ENCODE measurements around the gene RTL1.

RTL1 gene

DNA sequence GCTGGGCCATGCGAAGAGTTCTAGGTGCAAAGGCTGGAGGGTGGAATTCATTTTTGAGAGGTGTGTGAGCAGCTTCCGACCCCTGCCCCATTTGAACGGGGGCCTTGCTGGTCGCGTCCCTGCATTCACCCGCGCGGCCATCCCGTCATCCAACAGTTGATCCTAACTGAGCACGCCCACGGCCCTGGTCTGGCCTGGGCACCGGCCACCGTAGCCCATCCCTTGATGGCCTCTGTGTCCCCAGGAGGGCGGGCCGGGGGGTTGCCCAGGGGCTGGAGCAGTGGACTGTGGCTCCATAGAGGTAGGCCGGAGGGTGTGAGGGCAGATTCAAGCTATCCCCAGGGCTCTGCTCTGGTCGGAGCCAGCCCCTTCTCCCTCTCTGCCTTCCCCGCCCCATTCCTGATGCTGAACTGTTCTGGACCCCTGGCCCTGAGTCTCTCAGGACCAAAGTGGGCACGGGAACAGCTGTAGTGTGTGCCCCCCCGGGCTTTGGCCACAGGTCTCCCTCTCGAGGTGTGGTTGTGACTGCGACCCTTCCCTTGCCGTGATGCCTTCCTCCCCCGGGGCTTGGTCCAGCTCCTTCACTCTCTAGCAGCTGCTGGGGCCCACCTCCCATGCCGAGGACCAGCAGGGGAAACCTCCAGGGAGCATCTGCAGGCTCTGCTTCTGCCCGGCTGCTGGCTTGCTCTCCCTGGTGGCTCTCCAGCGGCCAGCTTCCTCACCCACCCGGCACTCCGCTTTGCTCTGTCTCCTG is 68.6 kb downstream of the RTL1 start:
- no peak overlapping the region for H3K27ac ChIP-seq (replicated peaks)
- no peak overlapping the region for H3K4me3 ChIP-seq (replicated peaks; ENCODE audit: insufficient read depth, low read length)
- DNase-seq (ENCODE audit: low read depth in 1 of 2, low spot score in 1 of 2), result no peak
- H3K27me3 ChIP-seq (ENCODE audit: insufficient read depth, poor library complexity, severe bottlenecking), result no peaks in the 10 kb centered on the region
- TF ChIP-seq, protein P1, sequence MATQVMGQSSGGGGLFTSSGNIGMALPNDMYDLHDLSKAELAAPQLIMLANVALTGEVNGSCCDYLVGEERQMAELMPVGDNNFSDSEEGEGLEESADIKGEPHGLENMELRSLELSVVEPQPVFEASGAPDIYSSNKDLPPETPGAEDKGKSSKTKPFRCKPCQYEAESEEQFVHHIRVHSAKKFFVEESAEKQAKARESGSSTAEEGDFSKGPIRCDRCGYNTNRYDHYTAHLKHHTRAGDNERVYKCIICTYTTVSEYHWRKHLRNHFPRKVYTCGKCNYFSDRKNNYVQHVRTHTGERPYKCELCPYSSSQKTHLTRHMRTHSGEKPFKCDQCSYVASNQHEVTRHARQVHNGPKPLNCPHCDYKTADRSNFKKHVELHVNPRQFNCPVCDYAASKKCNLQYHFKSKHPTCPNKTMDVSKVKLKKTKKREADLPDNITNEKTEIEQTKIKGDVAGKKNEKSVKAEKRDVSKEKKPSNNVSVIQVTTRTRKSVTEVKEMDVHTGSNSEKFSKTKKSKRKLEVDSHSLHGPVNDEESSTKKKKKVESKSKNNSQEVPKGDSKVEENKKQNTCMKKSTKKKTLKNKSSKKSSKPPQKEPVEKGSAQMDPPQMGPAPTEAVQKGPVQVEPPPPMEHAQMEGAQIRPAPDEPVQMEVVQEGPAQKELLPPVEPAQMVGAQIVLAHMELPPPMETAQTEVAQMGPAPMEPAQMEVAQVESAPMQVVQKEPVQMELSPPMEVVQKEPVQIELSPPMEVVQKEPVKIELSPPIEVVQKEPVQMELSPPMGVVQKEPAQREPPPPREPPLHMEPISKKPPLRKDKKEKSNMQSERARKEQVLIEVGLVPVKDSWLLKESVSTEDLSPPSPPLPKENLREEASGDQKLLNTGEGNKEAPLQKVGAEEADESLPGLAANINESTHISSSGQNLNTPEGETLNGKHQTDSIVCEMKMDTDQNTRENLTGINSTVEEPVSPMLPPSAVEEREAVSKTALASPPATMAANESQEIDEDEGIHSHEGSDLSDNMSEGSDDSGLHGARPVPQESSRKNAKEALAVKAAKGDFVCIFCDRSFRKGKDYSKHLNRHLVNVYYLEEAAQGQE (IDR thresholded peaks at IDR 0.05; ENCODE audit: insufficient replicate concordance, low read depth), result no peak
- no peak for TF ChIP-seq GABPA (IDR thresholded peaks at IDR 0.05; ENCODE audit: low read depth)
- TF ChIP-seq POLR2AphosphoS5 (IDR thresholded peaks at IDR 0.05; ENCODE audit: low read depth), result no peak
- TF ChIP-seq, protein P2, sequence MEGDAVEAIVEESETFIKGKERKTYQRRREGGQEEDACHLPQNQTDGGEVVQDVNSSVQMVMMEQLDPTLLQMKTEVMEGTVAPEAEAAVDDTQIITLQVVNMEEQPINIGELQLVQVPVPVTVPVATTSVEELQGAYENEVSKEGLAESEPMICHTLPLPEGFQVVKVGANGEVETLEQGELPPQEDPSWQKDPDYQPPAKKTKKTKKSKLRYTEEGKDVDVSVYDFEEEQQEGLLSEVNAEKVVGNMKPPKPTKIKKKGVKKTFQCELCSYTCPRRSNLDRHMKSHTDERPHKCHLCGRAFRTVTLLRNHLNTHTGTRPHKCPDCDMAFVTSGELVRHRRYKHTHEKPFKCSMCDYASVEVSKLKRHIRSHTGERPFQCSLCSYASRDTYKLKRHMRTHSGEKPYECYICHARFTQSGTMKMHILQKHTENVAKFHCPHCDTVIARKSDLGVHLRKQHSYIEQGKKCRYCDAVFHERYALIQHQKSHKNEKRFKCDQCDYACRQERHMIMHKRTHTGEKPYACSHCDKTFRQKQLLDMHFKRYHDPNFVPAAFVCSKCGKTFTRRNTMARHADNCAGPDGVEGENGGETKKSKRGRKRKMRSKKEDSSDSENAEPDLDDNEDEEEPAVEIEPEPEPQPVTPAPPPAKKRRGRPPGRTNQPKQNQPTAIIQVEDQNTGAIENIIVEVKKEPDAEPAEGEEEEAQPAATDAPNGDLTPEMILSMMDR (IDR thresholded peaks at IDR 0.05; ENCODE audit: insufficient read depth, low read length), result no peak

DNA sequence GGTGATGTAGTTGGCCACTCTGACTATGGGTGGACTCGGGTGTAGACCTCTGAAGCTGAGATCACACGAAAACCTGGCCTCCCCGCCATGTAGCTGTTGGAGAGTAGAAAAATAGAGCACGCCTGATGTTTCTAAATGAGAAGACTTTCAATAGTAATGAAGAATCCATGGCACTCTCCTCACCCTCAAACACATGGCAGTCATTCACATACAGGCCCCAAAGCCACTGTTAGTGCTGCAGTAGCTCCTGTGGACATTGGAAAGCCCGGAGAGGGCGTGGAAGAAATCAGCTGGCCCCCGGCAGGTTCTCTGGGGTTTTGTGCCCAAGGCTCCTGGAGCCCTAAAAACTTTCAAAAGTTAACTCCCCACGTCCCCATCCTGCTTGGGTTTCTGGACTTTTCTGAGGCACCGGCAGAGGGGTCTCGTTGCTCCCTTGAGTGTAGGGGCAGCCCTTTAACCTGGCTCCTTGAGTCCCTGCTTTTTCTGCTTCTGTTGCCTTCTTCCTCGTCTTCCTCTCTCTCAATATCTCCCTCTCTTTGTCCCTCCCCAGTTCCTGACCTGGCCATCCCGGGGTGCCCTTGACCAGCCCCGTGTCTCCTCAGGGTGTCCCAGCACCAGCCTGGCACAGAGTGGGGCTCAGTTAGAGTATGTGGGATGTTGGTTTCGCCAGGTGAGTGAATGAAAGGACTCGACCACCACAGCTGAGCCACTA is 69.3 kb downstream of the RTL1 start:
- no peak overlapping the region for H3K4me3 ChIP-seq (replicated peaks; ENCODE audit: insufficient read depth, low read length)
- no peak overlapping the region for H3K27ac ChIP-seq (replicated peaks)
- TF ChIP-seq POLR2AphosphoS5 (IDR thresholded peaks at IDR 0.05; ENCODE audit: low read depth), result no peak
- no peak for TF ChIP-seq GABPA (IDR thresholded peaks at IDR 0.05; ENCODE audit: low read depth)
- TF ChIP-seq, protein P2 (IDR thresholded peaks at IDR 0.05; ENCODE audit: insufficient read depth, low read length), result no peak
- no peak for TF ChIP-seq SPI1 (IDR thresholded peaks at IDR 0.05; ENCODE audit: borderline replicate concordance, low read depth)
- TF ChIP-seq, protein P1 (IDR thresholded peaks at IDR 0.05; ENCODE audit: insufficient replicate concordance, low read depth), result no peak
- no peaks in the 10 kb centered on the region for H3K27me3 ChIP-seq (ENCODE audit: insufficient read depth, poor library complexity, severe bottlenecking)
- no peak for DNase-seq (ENCODE audit: low read depth in 1 of 2, low spot score in 1 of 2)

DNA sequence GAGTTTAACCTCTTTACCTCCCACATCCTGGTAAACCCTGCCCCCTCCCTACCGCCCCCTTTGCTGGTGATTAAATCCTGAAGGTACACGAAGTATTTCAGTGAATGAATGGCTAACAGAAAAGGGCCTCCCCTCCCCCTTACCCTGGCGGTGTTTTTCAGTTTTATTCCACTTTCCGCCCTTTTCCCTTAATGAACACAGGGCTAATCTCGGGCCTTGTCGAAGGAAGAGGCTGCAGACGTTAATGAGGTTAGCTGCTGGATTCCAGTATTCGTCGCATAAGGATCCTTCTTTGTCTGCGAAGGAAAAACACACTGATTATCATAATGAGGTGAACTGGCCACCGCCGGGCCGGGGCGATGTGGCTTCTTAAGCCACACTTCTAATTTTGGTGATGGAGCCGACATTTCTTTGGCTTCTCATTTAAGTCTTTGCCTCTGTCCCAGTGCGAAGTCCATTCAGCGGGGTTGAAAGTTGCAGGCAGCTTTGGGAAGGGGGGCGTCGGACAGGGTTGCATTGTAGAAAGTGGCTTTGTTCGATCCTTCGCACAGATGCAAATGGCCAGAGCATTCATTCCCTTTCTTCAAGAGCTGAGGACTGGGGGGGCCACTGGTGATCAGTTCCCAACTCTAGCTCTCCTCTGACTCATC is 71.1 kb downstream of the RTL1 start:
- Histone ChIP-seq H3K27ac (replicated peaks) (no peak overlapping the region), H3K4me3 (replicated peaks; ENCODE audit: insufficient read depth, low read length) (no peak overlapping the region), H3K27me3 (ENCODE audit: insufficient read depth, poor library complexity, severe bottlenecking) (no peaks in the 10 kb centered on the region)
- TF ChIP-seq, protein P1 (IDR thresholded peaks at IDR 0.05; ENCODE audit: insufficient replicate concordance, low read depth), result no peak
- TF ChIP-seq SPI1 (IDR thresholded peaks at IDR 0.05; ENCODE audit: borderline replicate concordance, low read depth), result no peak
- TF ChIP-seq GABPA (IDR thresholded peaks at IDR 0.05; ENCODE audit: low read depth), result no peak
- TF ChIP-seq POLR2AphosphoS5 (IDR thresholded peaks at IDR 0.05; ENCODE audit: low read depth), result no peak
- TF ChIP-seq, protein P2 (IDR thresholded peaks at IDR 0.05; ENCODE audit: insufficient read depth, low read length), result no peak
- DNase-seq (ENCODE audit: low read depth in 1 of 2, low spot score in 1 of 2), result no peak

Data from HL-60 (cell line).